ENCODE measurements around the gene LEFTY1. TPM values are rescaled to one million over a fixed set of nuclear protein-coding genes. Genes with fewer than 3 reads are reported as not detected.
"Not testable (repeated sequence)": the region's sequence is repeated elsewhere in the genome, so short reads cannot be mapped to it uniquely, and the experiment has no call there.

The LEFTY1 gene
- total and polyA plus RNA-seq, 9 donors = 0.39 to 0.91 (median 0.61) TPM

GRCh38 chr1:225888289-225888897 lies 553 bp downstream of the LEFTY1 start:
- H3K36me3 ChIP-seq (ENCODE audit: control insufficient read depth, insufficient read depth, low read length) = no peaks in the 10 kb centered on the region
- no peak overlapping the region for H3K27ac ChIP-seq (ENCODE audit: low read length)
- no peaks in the 10 kb centered on the region for H3K27me3 ChIP-seq (ENCODE audit: control insufficient read depth, insufficient read depth, low read length)
- no peak overlapping the region for H3K4me3 ChIP-seq (ENCODE audit: low read length)
- H3K9me3 ChIP-seq (replicated peaks; ENCODE audit: control insufficient read depth, low read depth, low read length) = no peaks in the 10 kb centered on the region
- no peak for DNase-seq
- WGBS (ENCODE audit: insufficient coverage) = 73% methylated on average over 16 of the region's 18 CpGs
- H3K4me1 ChIP-seq (ENCODE audit: control insufficient read depth, insufficient read depth, low read length) = peaks cover 21% of the 10 kb centered on the region

- DNase-seq; H3K36me3 ChIP-seq (ENCODE audit: control insufficient read depth, insufficient read depth, low read length); H3K27ac ChIP-seq (ENCODE audit: low read length); H3K4me3 ChIP-seq (ENCODE audit: low read length); H3K27me3 ChIP-seq (ENCODE audit: control insufficient read depth, insufficient read depth, low read length); H3K9me3 ChIP-seq (replicated peaks; ENCODE audit: control insufficient read depth, low read depth, low read length): not testable (repeated sequence)
- H3K4me1 ChIP-seq (ENCODE audit: control insufficient read depth, insufficient read depth, low read length) = peaks cover 25% of the 10 kb centered on the region
- 34% methylated on average over 6 of the region's 56 CpGs for WGBS (ENCODE audit: insufficient coverage)
These were observed 1.2 kb downstream of the LEFTY1 start for GRCh38 chr1:225887554-225888288.

GRCh38 chr1:225887030-225887314 lies 2.0 kb downstream of the LEFTY1 start:
- peaks cover 25% of the 10 kb centered on the region for H3K4me1 ChIP-seq (ENCODE audit: control insufficient read depth, insufficient read depth, low read length)
- no CpG with 5 or more reads among the region's 7 CpGs for WGBS (ENCODE audit: insufficient coverage)
- no peaks in the 10 kb centered on the region for H3K36me3 ChIP-seq (ENCODE audit: control insufficient read depth, insufficient read depth, low read length)
- no peak for DNase-seq
- H3K9me3 ChIP-seq (replicated peaks; ENCODE audit: control insufficient read depth, low read depth, low read length) = no peaks in the 10 kb centered on the region
- H3K4me3 ChIP-seq (ENCODE audit: low read length) = no peak overlapping the region
- no peaks in the 10 kb centered on the region for H3K27me3 ChIP-seq (ENCODE audit: control insufficient read depth, insufficient read depth, low read length)
- no peak overlapping the region for H3K27ac ChIP-seq (ENCODE audit: low read length)

GRCh38 chr1:225886159-225887029 lies 2.6 kb downstream of the LEFTY1 start:
- no peak for DNase-seq
- H3K4me3 ChIP-seq (ENCODE audit: low read length) = no peak overlapping the region

GRCh38 chr1:225885336-225885735 lies 3.6 kb downstream of the LEFTY1 start:
- 85% methylated on average over 6 of the region's 6 CpGs for WGBS (ENCODE audit: insufficient coverage)
- Histone ChIP-seq H3K9me3 (replicated peaks; ENCODE audit: control insufficient read depth, low read depth, low read length) (no peaks in the 10 kb centered on the region), H3K36me3 (ENCODE audit: control insufficient read depth, insufficient read depth, low read length) (peaks cover 1% of the 10 kb centered on the region), H3K27me3 (ENCODE audit: control insufficient read depth, insufficient read depth, low read length) (no peaks in the 10 kb centered on the region), H3K4me1 (ENCODE audit: control insufficient read depth, insufficient read depth, low read length) (peaks cover 39% of the 10 kb centered on the region), H3K27ac (ENCODE audit: low read length) (no peak overlapping the region), H3K4me3 (ENCODE audit: low read length) (no peak overlapping the region)
- DNase-seq = no peak

More at GRCh38 chr1:225886159-225887029, 2.6 kb downstream of the LEFTY1 start:
- H3K4me1 ChIP-seq (ENCODE audit: control insufficient read depth, insufficient read depth, low read length) = peaks cover 28% of the 10 kb centered on the region
- no peaks in the 10 kb centered on the region for H3K36me3 ChIP-seq (ENCODE audit: control insufficient read depth, insufficient read depth, low read length)
- H3K27me3 ChIP-seq (ENCODE audit: control insufficient read depth, insufficient read depth, low read length) = no peaks in the 10 kb centered on the region
- H3K9me3 ChIP-seq (replicated peaks; ENCODE audit: control insufficient read depth, low read depth, low read length) = no peaks in the 10 kb centered on the region
- 92% methylated on average over 13 of the region's 19 CpGs for WGBS (ENCODE audit: insufficient coverage)
- H3K27ac ChIP-seq (ENCODE audit: low read length) = no peak overlapping the region

GRCh38 chr1:225883616-225884265 lies 5.2 kb downstream of the LEFTY1 start:
- no peaks in the 10 kb centered on the region for H3K27me3 ChIP-seq (ENCODE audit: control insufficient read depth, insufficient read depth, low read length)
- 83% methylated on average over 4 of the region's 11 CpGs for WGBS (ENCODE audit: insufficient coverage)
- no peak for DNase-seq
- H3K4me3 ChIP-seq (ENCODE audit: low read length) = no peak overlapping the region
- peaks cover 3% of the 10 kb centered on the region for H3K36me3 ChIP-seq (ENCODE audit: control insufficient read depth, insufficient read depth, low read length)
- peaks cover 40% of the 10 kb centered on the region for H3K4me1 ChIP-seq (ENCODE audit: control insufficient read depth, insufficient read depth, low read length)
- H3K27ac ChIP-seq (ENCODE audit: low read length) = no peak overlapping the region
- no peaks in the 10 kb centered on the region for H3K9me3 ChIP-seq (replicated peaks; ENCODE audit: control insufficient read depth, low read depth, low read length)

- 2% methylated on average over 57 of the region's 63 CpGs for WGBS (ENCODE audit: insufficient coverage)
- Histone ChIP-seq H3K36me3 (ENCODE audit: control insufficient read depth, insufficient read depth, low read length) (peaks cover 3% of the 10 kb centered on the region), H3K27ac (ENCODE audit: low read length) (peak overlapping the region; percentile 57), H3K9me3 (replicated peaks; ENCODE audit: control insufficient read depth, low read depth, low read length) (no peaks in the 10 kb centered on the region), H3K4me3 (ENCODE audit: low read length) (peak overlapping the region; percentile 99), H3K4me1 (ENCODE audit: control insufficient read depth, insufficient read depth, low read length) (peaks cover 39% of the 10 kb centered on the region), H3K27me3 (ENCODE audit: control insufficient read depth, insufficient read depth, low read length) (no peaks in the 10 kb centered on the region)
- DNase-seq = peak; percentile 58
These were observed 6.0 kb downstream of the LEFTY1 start for GRCh38 chr1:225882694-225883615.

- Histone ChIP-seq H3K4me1 (ENCODE audit: control insufficient read depth, insufficient read depth, low read length) (peaks cover 46% of the 10 kb centered on the region), H3K27ac (ENCODE audit: low read length) (peak within 1 kb of the TSS; percentile 84), H3K36me3 (ENCODE audit: control insufficient read depth, insufficient read depth, low read length) (peaks cover 3% of the 10 kb centered on the region), H3K9me3 (replicated peaks; ENCODE audit: control insufficient read depth, low read depth, low read length) (no peaks in the 10 kb centered on the region), H3K4me3 (ENCODE audit: low read length) (peak within 1 kb of the TSS; percentile 99), H3K27me3 (ENCODE audit: control insufficient read depth, insufficient read depth, low read length) (no peaks in the 10 kb centered on the region)
- DNase-seq = peak; percentile 95
- under 1% methylated on average over 54 of the region's 64 CpGs for WGBS (ENCODE audit: insufficient coverage)
These were observed 6.8 kb downstream of the LEFTY1 start, which contains the start of gene TMEM63A for GRCh38 chr1:225881959-225882693. Gene TMEM63A, minus strand, starts transcription at chr1:225882380. Its CDS starts 4,800 bp downstream, at chr1:225877580.

All from muscle of leg (tissue), 11 donors.